Measurements from ENCODE around the gene TAGLN2. TPM values are rescaled to one million over a fixed set of nuclear protein-coding genes. Genes with fewer than 3 reads are reported as not detected.

Gene TAGLN2
- total RNA-seq, 1 experiment from 2014 or later, result 66.9 TPM

DNA sequence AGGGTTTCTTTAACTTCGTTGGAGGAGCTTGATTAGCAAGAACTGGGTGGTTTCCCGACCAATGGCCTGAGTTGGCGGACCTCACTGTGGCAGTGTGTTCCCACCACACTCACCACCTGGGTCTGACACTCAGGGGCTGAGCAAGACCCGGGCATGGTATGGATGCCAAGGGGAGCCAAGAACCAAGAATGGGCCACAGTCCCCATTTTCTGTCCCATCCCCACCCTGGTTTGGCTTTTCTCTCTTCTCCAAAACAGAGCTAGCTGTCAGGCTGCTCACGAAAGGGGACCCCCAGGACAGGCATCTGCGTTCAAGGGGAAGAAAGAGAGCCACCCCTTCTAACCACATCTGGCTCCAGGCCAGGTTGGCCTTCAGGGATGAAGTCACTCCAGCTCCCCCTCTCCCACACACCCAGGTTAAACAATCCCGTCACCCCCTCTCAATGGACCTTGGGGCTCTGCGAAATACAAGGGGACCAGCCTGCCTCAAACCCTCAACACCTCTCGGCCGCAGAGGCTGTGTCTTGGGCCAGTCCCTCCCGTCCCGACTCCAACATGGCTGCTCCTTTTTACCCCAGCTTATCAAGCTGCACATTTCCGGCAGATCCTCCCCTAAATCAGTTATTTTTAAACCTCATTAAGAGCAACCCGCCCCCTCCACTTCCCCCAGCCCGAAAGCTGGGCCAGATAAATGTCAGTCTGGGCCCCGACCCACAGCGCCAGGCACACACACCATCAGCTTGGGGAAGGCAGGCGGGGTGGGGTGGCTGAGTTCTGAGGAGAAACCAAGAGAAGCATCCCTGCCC lies 3.4 kb downstream of the TAGLN2 start:
- Mint-ChIP-seq H3K9me3 (no peaks in the 10 kb centered on the region), H3K27ac (no peak overlapping the region), H3K4me3 (no peak overlapping the region), H3K4me1 (peaks cover 29% of the 10 kb centered on the region), H3K27me3 (ENCODE audit: low read depth) (peaks cover 18% of the 10 kb centered on the region), H3K36me3 (peaks cover 7% of the 10 kb centered on the region)
- CTCF ChIA-PET, result interaction anchor here (0.9 to 5.9 kb wide), 7 partner anchors 24 to 136 kb away, joined by 3 to 64 read pairs (median 9); no protein-coding TSS in a partner anchor
- no peak for DNase-seq (ENCODE audit: low spot score)
- TF ChIP-seq AFF4 (CRISPR knock-in tag; IDR thresholded peaks at IDR 0.05; ENCODE audit: borderline replicate concordance) (no peak), FOXP4 (CRISPR knock-in tag; IDR thresholded peaks at IDR 0.05) (no peak), IRF1 (CRISPR knock-in tag; IDR thresholded peaks at IDR 0.05) (no peak), SP1 (CRISPR knock-in tag; conservative IDR thresholded peaks at IDR 0.05) (no peak), GRHL2 (CRISPR knock-in tag; IDR thresholded peaks at IDR 0.05; ENCODE audit: insufficient replicate concordance, severe bottlenecking) (no peak), SMAD4 (CRISPR knock-in tag; IDR thresholded peaks at IDR 0.05) (no peak), JUN (CRISPR knock-in tag; IDR thresholded peaks at IDR 0.05) (no peak), OVOL2 (CRISPR knock-in tag; IDR thresholded peaks at IDR 0.05; ENCODE audit: borderline replicate concordance) (no peak), NFE2L1 (CRISPR knock-in tag; IDR thresholded peaks at IDR 0.05) (no peak), ZNF219 (CRISPR knock-in tag; IDR thresholded peaks at IDR 0.05; ENCODE audit: borderline replicate concordance) (no peak), HMGA2 (CRISPR knock-in tag; IDR thresholded peaks at IDR 0.05) (no peak), AR (CRISPR knock-in tag; IDR thresholded peaks at IDR 0.05) (no peak), ZNF512 (CRISPR knock-in tag; IDR thresholded peaks at IDR 0.05; ENCODE audit: borderline replicate concordance) (no peak), NFYB (CRISPR knock-in tag; conservative IDR thresholded peaks at IDR 0.05; ENCODE audit: low read depth) (no peak), ZNF671 (CRISPR knock-in tag; IDR thresholded peaks at IDR 0.05) (no peak)
- TF ChIP-seq, protein P1, sequence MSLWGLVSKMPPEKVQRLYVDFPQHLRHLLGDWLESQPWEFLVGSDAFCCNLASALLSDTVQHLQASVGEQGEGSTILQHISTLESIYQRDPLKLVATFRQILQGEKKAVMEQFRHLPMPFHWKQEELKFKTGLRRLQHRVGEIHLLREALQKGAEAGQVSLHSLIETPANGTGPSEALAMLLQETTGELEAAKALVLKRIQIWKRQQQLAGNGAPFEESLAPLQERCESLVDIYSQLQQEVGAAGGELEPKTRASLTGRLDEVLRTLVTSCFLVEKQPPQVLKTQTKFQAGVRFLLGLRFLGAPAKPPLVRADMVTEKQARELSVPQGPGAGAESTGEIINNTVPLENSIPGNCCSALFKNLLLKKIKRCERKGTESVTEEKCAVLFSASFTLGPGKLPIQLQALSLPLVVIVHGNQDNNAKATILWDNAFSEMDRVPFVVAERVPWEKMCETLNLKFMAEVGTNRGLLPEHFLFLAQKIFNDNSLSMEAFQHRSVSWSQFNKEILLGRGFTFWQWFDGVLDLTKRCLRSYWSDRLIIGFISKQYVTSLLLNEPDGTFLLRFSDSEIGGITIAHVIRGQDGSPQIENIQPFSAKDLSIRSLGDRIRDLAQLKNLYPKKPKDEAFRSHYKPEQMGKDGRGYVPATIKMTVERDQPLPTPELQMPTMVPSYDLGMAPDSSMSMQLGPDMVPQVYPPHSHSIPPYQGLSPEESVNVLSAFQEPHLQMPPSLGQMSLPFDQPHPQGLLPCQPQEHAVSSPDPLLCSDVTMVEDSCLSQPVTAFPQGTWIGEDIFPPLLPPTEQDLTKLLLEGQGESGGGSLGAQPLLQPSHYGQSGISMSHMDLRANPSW (CRISPR knock-in tag; conservative IDR thresholded peaks at IDR 0.05; ENCODE audit: low read depth), result no peak
- TF ChIP-seq, protein P2, sequence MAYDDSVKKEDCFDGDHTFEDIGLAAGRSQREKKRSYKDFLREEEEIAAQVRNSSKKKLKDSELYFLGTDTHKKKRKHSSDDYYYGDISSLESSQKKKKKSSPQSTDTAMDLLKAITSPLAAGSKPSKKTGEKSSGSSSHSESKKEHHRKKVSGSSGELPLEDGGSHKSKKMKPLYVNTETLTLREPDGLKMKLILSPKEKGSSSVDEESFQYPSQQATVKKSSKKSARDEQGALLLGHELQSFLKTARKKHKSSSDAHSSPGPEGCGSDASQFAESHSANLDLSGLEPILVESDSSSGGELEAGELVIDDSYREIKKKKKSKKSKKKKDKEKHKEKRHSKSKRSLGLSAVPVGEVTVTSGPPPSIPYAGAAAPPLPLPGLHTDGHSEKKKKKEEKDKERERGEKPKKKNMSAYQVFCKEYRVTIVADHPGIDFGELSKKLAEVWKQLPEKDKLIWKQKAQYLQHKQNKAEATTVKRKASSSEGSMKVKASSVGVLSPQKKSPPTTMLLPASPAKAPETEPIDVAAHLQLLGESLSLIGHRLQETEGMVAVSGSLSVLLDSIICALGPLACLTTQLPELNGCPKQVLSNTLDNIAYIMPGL (CRISPR knock-in tag; IDR thresholded peaks at IDR 0.05), result no peak
- TF ChIP-seq, protein P3, sequence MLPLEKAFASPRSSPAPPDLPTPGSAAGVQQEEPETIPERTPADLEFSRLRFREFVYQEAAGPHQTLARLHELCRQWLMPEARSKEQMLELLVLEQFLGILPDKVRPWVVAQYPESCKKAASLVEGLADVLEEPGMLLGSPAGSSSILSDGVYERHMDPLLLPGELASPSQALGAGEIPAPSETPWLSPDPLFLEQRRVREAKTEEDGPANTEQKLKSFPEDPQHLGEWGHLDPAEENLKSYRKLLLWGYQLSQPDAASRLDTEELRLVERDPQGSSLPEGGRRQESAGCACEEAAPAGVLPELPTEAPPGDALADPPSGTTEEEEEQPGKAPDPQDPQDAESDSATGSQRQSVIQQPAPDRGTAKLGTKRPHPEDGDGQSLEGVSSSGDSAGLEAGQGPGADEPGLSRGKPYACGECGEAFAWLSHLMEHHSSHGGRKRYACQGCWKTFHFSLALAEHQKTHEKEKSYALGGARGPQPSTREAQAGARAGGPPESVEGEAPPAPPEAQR (CRISPR knock-in tag; IDR thresholded peaks at IDR 0.05), result no peak
- POLR2A ChIA-PET, result no interaction called here
- no peak for ATAC-seq
